ENCODE measurements around the gene OOSP3.

The OOSP3 gene

DNA sequence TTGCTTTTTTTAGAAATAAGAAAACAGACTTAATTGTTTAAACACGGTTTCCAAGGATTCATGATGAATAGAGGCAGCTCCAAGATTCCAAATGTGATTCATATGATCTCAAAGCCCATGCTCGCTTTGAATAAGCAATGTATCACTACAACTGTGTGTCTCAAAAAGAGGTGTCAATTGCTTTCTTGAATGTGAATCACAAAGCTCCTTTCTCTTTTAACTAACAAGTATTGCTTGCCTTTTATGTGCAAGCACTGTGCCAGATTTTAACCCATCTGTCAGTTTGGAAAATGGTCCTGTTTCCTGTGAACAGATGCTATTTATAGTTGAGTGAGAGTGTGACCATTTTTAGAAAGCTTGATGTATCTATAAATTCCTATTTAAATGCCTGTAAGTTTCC lies 66.1 kb downstream of the OOSP3 start:
- no peak for DNase-seq (ENCODE audit: low read depth in 2 of 2)

Measured in stimulated activated CD8-positive, alpha-beta memory T cell treated with anti-CD3 and anti-CD28 coated beads, Interleukin-15, amount 100 ng/mL, for 48 hours (primary cell).